WTC11 (cell line): ENCODE results near the gene RBM10. TPM values are rescaled to one million over a fixed set of nuclear protein-coding genes. Genes with fewer than 3 reads are reported as not detected.

ENCODE experiments used
- ATAC-seq: fragments of 200-7000 bp; cut with Tn5 transposase; 2 replicates; pipeline ENCODE4 v1.10.0; 2021; ENCODE audit warnings: mild to moderate bottlenecking, moderate library complexity
- CTCF ChIA-PET: fragments of 300-600 bp; sonication (Branson Sonifier 250); formaldehyde crosslinking; loops from one replicate; lab custom pipeline; 2021; ENCODE audit warnings: antibody characterized with exemption; lab: Charles Lee
- POLR2A ChIA-PET: fragments of 350-600 bp; sonication (Branson Sonifier 250); formaldehyde crosslinking; loops from one replicate; lab custom pipeline; 2021; ENCODE audit warnings: antibody characterized with exemption; lab: Charles Lee
- DNase-seq: peaks from one replicate; pipeline ENCODE4 v3.0.0; 2021; ENCODE audit warnings: low spot score
- H3K27ac Mint-ChIP-seq: 2 replicates; pipeline ENCODE4 v1.8.0; 2021; ENCODE audit warnings: mixed read lengths
- H3K27me3 Mint-ChIP-seq: 2 replicates; pipeline ENCODE4 v1.8.0; 2021; ENCODE audit warnings: low read depth, mild to moderate bottlenecking, moderate library complexity, mixed read lengths
- H3K36me3 Mint-ChIP-seq: 2 replicates; pipeline ENCODE4 v1.8.0; 2021; ENCODE audit warnings: mixed read lengths
- H3K4me1 Mint-ChIP-seq: 2 replicates; pipeline ENCODE4 v1.8.0; 2022; ENCODE audit warnings: mixed read lengths
- H3K4me3 Mint-ChIP-seq: 2 replicates; pipeline ENCODE4 v1.8.0; 2021; ENCODE audit warnings: mild to moderate bottlenecking, moderate library complexity, mixed read lengths
- H3K9me3 Mint-ChIP-seq: 2 replicates; pipeline ENCODE4 v1.8.0; 2021; ENCODE audit warnings: mixed read lengths
- CBFB ChIP-seq: sonication (generic); formaldehyde crosslinking; IDR thresholded peaks from 2 replicates; pipeline ENCODE4 v1.8.1; 2022; ENCODE audit warnings: mild to moderate bottlenecking, low read depth, missing genetic modification reagents
- ELF4 ChIP-seq: sonication (generic); formaldehyde crosslinking; IDR thresholded peaks from 2 replicates; pipeline ENCODE4 v1.8.1; 2022; ENCODE audit warnings: low read depth, mild to moderate bottlenecking, moderate library complexity, missing genetic modification reagents
- HMGA2 ChIP-seq: fragments of 250-450 bp; sonication (Bioruptor Pico); IDR thresholded peaks from 2 replicates; pipeline ENCODE4 v1.4.0; 2021; ENCODE audit warnings: mild to moderate bottlenecking, moderate library complexity
- IRF2 ChIP-seq: sonication (generic); formaldehyde crosslinking; IDR thresholded peaks from 2 replicates; pipeline ENCODE4 v1.8.0; 2022; ENCODE audit warnings: low read depth, missing genetic modification reagents, borderline replicate concordance
- NFATC4 ChIP-seq: fragments of 250-450 bp; sonication (Bioruptor Pico); IDR thresholded peaks from 2 replicates; pipeline ENCODE4 v1.9.0; 2021; ENCODE audit warnings: mild to moderate bottlenecking
- NFYB ChIP-seq: sonication (generic); formaldehyde crosslinking; conservative IDR thresholded peaks from 2 replicates; pipeline ENCODE4 v1.8.0; 2022; ENCODE audit warnings: low read depth, missing genetic modification reagents
- NR3C1 ChIP-seq: sonication (generic); formaldehyde crosslinking; conservative IDR thresholded peaks from 2 replicates; pipeline ENCODE4 v1.8.1; 2023; ENCODE audit warnings: low read depth, mild to moderate bottlenecking, missing genetic modification reagents
- TCF7 ChIP-seq: sonication (generic); formaldehyde crosslinking; IDR thresholded peaks from 2 replicates; pipeline ENCODE4 v1.8.0; 2022; ENCODE audit warnings: mild to moderate bottlenecking, low read depth, missing genetic modification reagents, moderate library complexity
- ZNF219 ChIP-seq: sonication (generic); formaldehyde crosslinking; IDR thresholded peaks from 2 replicates; pipeline ENCODE4 v1.8.0; 2023; ENCODE audit warnings: missing genetic modification reagents, mild to moderate bottlenecking, borderline replicate concordance
- total RNA-seq: library from RNA; stranded (reverse); gene quantifications from 3 replicates; pipeline ENCODE4 v1.2.3, GENCODE V29; 2021
- TF ChIP-seq, protein P1 (sequence below): fragments of 250-450 bp; sonication (Bioruptor Pico); conservative IDR thresholded peaks from 2 replicates; pipeline ENCODE4 v1.9.0; 2021; ENCODE audit warnings: mild to moderate bottlenecking
- TF ChIP-seq, protein P2 (sequence below): sonication (generic); formaldehyde crosslinking; IDR thresholded peaks from 2 replicates; pipeline ENCODE4 v1.8.1; 2022; ENCODE audit warnings: mild to moderate bottlenecking, moderate library complexity, missing genetic modification reagents
- TF ChIP-seq, protein P3 (sequence below): sonication (generic); formaldehyde crosslinking; IDR thresholded peaks from 2 replicates; pipeline ENCODE4 v1.8.1; 2022; ENCODE audit warnings: low read depth, missing genetic modification reagents, borderline replicate concordance
- TF ChIP-seq, protein P4 (sequence below): fragments of 250-450 bp; sonication (Bioruptor Pico); IDR thresholded peaks from 2 replicates; pipeline ENCODE4 v1.8.0; 2021; ENCODE audit warnings: mild to moderate bottlenecking
- TF ChIP-seq, protein P5 (sequence below): sonication (generic); formaldehyde crosslinking; IDR thresholded peaks from 2 replicates; pipeline ENCODE4 v1.8.0; 2023; ENCODE audit warnings: missing genetic modification reagents
- TF ChIP-seq, protein P6 (sequence below): sonication (generic); formaldehyde crosslinking; IDR thresholded peaks from 2 replicates; pipeline ENCODE4 v1.8.1; 2022; ENCODE audit warnings: low read depth, mild to moderate bottlenecking, moderate library complexity, missing genetic modification reagents, borderline replicate concordance

RBM10 gene
- total RNA-seq, 1 experiment from 2014 or later: 66.1 TPM

DNA sequence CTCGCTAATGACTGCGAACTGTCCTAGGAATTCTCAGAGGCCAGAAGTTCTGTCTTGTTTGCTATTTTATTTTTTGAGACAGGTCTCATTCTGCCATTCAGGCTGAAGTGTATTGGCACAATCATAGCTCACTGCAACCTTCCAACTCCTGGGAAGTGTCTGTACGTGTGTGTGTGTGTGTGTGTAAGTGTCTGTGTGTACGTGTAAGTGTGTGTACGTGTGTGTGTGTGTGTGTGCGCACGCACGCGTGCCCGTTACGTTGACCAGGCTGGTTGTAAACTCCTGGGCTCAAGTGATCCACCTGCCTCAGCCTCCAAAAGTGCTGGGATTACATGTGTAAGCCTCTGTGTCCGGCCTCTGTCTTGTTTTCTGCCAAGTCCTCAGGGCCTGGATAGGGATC, 63.1 kb downstream of the RBM10 start (continued):
- TF ChIP-seq, protein P1, sequence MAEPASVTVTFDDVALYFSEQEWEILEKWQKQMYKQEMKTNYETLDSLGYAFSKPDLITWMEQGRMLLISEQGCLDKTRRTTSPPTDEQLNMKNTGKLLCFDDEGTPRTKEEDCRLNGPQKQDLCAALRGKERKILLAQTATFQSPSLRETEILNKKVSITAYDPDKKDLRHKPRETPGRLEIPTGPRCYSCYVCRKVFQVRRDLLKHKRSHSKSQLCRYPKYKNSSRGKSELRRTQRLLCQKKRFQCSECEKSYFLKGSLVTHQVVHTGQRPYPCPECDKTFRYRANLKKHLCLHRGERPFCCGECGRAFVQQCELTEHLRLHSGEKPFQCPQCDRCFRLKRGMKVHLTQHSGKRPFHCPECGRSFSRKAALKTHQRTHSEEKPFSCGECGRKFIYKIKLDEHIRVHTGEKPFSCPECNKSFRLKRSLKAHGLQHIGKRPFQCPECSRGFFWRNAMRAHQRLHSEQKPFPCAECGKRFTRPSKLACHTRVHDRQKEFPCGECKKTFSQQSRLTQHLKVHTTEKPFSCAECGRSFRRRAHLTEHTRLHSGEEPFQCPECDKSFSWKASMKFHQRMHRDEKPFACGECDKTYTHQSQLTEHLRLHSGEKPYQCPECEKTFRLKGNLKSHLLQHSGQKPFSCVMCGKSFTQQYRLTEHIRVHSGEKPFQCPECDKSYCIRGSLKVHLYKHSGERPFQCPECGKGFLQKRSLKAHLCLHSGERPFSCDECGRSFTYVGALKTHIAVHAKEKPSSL: no peak
- TF ChIP-seq, protein P2, sequence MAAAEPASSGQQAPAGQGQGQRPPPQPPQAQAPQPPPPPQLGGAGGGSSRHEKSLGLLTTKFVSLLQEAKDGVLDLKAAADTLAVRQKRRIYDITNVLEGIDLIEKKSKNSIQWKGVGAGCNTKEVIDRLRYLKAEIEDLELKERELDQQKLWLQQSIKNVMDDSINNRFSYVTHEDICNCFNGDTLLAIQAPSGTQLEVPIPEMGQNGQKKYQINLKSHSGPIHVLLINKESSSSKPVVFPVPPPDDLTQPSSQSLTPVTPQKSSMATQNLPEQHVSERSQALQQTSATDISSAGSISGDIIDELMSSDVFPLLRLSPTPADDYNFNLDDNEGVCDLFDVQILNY (CRISPR knock-in tag): no peak
- TF ChIP-seq NFATC4 (CRISPR knock-in tag): no peak
- no peak for TF ChIP-seq ELF4 (CRISPR knock-in tag)
- TF ChIP-seq NR3C1 (CRISPR knock-in tag): no peak
- TF ChIP-seq HMGA2 (CRISPR knock-in tag): no peak

DNA sequence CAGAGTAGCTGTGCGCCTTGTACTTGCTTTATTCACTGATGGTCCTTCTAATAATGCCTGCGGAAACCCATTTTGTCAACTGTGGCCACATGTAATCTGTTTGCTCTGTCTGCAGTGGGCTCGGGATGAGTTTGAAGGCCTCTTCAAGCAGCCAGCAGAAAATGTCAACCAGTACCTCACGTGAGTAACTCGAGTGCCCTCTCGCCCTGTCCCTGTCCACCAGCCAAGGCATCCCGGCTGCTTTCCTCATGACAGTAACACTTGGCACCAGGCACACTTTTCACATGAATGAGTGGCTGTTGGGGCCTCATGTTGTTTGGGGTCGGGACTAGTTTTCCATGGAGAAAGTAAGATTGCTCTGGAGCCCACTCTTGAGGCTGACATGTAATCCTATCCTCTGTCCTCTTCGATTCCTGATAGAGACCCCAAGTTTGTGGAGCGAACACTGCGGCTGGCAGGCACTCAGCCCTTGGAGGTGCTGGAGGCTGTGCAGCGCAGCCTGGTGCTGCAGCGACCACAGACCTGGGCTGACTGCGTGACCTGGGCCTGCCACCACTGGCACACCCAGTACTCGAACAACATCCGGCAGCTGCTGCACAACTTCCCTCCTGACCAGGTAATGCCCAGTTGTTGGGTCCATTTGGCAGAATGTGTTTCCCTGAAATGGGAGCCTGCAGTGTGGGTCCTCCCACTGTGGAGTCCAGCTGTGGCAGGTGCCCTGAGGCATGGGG, 64.7 kb downstream of the RBM10 start:
- no peak overlapping the region for H3K27ac Mint-ChIP-seq
- no peaks in the 10 kb centered on the region for H3K27me3 Mint-ChIP-seq
- H3K4me1 Mint-ChIP-seq: no peaks in the 10 kb centered on the region
- H3K9me3 Mint-ChIP-seq: no peaks in the 10 kb centered on the region
- POLR2A ChIA-PET: no interaction called here
- peaks cover 87% of the 10 kb centered on the region for H3K36me3 Mint-ChIP-seq
- H3K4me3 Mint-ChIP-seq: no peak overlapping the region
- ATAC-seq (no peak), DNase-seq (no peak)
- TF ChIP-seq IRF2 (CRISPR knock-in tag): no peak
- CTCF ChIA-PET: no interaction called here

DNA sequence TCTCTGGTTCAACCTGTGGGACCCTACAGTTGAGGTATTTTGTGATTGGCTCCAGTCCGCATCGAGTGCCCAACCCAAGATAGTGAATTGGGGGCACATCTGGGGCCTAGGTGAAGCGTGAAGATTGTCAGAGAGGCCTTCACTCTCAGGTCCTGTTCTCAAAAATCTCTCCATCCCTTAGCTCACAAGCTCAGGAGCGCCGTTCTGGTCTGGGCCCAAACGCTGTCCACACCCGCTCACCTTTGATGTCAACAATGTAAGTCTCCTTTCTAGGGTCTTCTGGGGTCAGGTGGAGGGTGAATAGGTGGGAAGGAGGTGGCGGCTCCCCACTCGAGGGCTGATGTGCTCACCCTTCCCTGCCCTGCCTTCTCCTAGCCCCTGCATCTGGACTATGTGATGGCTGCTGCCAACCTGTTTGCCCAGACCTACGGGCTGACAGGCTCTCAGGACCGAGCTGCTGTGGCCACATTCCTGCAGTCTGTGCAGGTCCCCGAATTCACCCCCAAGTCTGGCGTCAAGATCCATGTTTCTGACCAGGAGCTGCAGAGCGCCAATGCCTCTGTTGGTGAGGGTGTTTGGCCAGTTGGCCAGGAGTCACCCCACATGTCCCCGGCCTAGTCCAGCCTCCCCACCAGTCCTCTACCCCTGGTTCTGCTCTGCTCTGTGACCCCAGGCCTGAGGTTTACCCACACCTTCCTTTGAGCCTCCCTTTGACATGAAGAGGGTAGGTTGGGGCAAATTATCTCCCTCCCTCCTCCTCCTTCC, 65.8 kb downstream of the RBM10 start:
- CTCF ChIA-PET: no interaction called here
- H3K4me3 Mint-ChIP-seq: no peak overlapping the region
- ATAC-seq: no peak
- H3K9me3 Mint-ChIP-seq: no peaks in the 10 kb centered on the region
- TF ChIP-seq, protein P3, sequence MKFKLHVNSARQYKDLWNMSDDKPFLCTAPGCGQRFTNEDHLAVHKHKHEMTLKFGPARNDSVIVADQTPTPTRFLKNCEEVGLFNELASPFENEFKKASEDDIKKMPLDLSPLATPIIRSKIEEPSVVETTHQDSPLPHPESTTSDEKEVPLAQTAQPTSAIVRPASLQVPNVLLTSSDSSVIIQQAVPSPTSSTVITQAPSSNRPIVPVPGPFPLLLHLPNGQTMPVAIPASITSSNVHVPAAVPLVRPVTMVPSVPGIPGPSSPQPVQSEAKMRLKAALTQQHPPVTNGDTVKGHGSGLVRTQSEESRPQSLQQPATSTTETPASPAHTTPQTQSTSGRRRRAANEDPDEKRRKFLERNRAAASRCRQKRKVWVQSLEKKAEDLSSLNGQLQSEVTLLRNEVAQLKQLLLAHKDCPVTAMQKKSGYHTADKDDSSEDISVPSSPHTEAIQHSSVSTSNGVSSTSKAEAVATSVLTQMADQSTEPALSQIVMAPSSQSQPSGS (CRISPR knock-in tag): no peak
- TF ChIP-seq, protein P4, sequence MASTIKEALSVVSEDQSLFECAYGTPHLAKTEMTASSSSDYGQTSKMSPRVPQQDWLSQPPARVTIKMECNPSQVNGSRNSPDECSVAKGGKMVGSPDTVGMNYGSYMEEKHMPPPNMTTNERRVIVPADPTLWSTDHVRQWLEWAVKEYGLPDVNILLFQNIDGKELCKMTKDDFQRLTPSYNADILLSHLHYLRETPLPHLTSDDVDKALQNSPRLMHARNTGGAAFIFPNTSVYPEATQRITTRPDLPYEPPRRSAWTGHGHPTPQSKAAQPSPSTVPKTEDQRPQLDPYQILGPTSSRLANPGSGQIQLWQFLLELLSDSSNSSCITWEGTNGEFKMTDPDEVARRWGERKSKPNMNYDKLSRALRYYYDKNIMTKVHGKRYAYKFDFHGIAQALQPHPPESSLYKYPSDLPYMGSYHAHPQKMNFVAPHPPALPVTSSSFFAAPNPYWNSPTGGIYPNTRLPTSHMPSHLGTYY (CRISPR knock-in tag): no peak
- TF ChIP-seq TCF7 (CRISPR knock-in tag): no peak
- TF ChIP-seq NFYB: no peak
- TF ChIP-seq, protein P5, sequence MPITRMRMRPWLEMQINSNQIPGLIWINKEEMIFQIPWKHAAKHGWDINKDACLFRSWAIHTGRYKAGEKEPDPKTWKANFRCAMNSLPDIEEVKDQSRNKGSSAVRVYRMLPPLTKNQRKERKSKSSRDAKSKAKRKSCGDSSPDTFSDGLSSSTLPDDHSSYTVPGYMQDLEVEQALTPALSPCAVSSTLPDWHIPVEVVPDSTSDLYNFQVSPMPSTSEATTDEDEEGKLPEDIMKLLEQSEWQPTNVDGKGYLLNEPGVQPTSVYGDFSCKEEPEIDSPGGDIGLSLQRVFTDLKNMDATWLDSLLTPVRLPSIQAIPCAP: no peak
- TF ChIP-seq, protein P6, sequence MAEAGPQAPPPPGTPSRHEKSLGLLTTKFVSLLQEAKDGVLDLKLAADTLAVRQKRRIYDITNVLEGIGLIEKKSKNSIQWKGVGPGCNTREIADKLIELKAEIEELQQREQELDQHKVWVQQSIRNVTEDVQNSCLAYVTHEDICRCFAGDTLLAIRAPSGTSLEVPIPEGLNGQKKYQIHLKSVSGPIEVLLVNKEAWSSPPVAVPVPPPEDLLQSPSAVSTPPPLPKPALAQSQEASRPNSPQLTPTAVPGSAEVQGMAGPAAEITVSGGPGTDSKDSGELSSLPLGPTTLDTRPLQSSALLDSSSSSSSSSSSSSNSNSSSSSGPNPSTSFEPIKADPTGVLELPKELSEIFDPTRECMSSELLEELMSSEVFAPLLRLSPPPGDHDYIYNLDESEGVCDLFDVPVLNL (CRISPR knock-in tag): no peak
- TF ChIP-seq ZNF219 (CRISPR knock-in tag): no peak
- TF ChIP-seq NR3C1 (CRISPR knock-in tag): no peak
- no peak for TF ChIP-seq CBFB (CRISPR knock-in tag)
- H3K4me1 Mint-ChIP-seq: no peaks in the 10 kb centered on the region; the same call in 1 of the 2 replicates
- POLR2A ChIA-PET: no interaction called here
- H3K27me3 Mint-ChIP-seq: no peaks in the 10 kb centered on the region
- H3K27ac Mint-ChIP-seq: no peak overlapping the region; the same call in 1 of the 2 replicates
- no peak for DNase-seq
- peaks cover 88% of the 10 kb centered on the region for H3K36me3 Mint-ChIP-seq
